ENCODE data around the gene SVIL. TPM values are rescaled to one million over a fixed set of nuclear protein-coding genes. Genes with fewer than 3 reads are reported as not detected.

The SVIL gene, protein sequence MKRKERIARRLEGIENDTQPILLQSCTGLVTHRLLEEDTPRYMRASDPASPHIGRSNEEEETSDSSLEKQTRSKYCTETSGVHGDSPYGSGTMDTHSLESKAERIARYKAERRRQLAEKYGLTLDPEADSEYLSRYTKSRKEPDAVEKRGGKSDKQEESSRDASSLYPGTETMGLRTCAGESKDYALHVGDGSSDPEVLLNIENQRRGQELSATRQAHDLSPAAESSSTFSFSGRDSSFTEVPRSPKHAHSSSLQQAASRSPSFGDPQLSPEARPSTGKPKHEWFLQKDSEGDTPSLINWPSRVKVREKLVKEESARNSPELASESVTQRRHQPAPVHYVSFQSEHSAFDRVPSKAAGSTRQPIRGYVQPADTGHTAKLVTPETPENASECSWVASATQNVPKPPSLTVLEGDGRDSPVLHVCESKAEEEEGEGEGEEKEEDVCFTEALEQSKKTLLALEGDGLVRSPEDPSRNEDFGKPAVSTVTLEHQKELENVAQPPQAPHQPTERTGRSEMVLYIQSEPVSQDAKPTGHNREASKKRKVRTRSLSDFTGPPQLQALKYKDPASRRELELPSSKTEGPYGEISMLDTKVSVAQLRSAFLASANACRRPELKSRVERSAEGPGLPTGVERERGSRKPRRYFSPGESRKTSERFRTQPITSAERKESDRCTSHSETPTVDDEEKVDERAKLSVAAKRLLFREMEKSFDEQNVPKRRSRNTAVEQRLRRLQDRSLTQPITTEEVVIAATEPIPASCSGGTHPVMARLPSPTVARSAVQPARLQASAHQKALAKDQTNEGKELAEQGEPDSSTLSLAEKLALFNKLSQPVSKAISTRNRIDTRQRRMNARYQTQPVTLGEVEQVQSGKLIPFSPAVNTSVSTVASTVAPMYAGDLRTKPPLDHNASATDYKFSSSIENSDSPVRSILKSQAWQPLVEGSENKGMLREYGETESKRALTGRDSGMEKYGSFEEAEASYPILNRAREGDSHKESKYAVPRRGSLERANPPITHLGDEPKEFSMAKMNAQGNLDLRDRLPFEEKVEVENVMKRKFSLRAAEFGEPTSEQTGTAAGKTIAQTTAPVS (N-terminal part only)
- 84.1 and 103 TPM in 2 replicates for total RNA-seq

DNA sequence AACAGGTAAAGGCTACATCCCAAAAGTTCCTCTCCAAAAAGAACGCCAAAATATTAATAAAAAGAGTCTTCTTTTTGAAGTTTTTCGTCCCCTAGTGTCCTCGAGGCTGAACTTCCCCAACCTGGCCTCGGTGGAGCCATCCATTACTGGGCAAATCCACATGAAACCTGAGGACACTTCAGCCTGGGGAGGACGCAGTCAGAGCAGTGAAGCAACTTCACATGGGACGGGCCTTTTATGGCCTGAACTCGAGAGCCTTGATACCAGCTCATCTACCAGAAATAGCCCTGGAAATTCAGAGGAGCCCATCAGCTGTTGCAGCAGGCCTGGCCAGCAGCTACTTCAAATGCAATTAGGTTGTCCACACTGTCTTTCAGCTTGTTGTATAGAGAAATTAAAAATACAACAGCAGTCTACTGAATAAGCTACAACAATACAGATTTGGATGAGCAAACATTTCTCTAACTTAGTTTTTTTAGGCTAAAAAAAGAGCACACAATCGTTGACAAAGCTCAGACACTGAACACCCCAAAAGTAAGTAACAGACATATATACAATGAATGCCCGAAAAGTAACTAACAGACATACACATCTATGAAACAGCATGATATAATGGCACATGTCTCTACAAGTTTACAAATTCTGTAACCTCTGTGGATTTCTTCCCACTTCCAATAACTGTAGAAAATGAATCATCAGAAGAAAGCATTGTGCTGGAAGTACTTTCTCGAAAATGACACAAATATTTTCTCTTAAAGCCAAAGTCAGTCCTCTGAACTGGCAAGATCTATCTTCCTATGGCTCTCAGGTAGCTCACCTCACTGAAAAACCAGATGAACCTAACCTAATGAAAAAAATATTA, at the start of gene SVIL:
Gene SVIL (minus strand): TSS at position 208 of the 862 bp plus-strand sequence. CDS start 79,913 bp downstream, outside the sequence.

